ENCODE results near the gene SNAPC4.

The SNAPC4 gene

GRCh38 chr9:136379401-136379800 lies 20.6 kb downstream of the SNAPC4 start:
- Histone ChIP-seq H3K27ac (ENCODE audit: low read depth, low read length) (no peak overlapping the region), H3F3A (ENCODE audit: insufficient read depth) (no peaks in the 10 kb centered on the region), H2AFZ (ENCODE audit: low read depth, low read length, severe bottlenecking) (no peak overlapping the region), H3K4me3 (ENCODE audit: insufficient read depth, low read length, poor library complexity, severe bottlenecking) (no peak overlapping the region), H3K79me2 (ENCODE audit: insufficient read depth, low read length) (no peaks in the 10 kb centered on the region), H3K9me3 (ENCODE audit: insufficient read depth, low read length) (no peaks in the 10 kb centered on the region), H3K36me3 (ENCODE audit: low read length) (no peaks in the 10 kb centered on the region), H3K9me2 (replicated peaks; ENCODE audit: insufficient read depth, low read length) (no peaks in the 10 kb centered on the region), H3K27me3 (ENCODE audit: low read length) (no peaks in the 10 kb centered on the region), H3K4me2 (ENCODE audit: low read depth, low read length, poor library complexity, severe bottlenecking) (no peak overlapping the region), H4K20me1 (ENCODE audit: low read depth, low read length) (no peaks in the 10 kb centered on the region), H3K9ac (ENCODE audit: low read length) (no peak overlapping the region)
- no peak for TF ChIP-seq EZH2phosphoT487 (conservative IDR thresholded peaks at IDR 0.05; ENCODE audit: low read length)
- TF ChIP-seq CTCF (IDR thresholded peaks at IDR 0.05; ENCODE audit: insufficient read depth, low read length, poor library complexity, severe bottlenecking) = no peak

- no peak overlapping the region for H3K27ac ChIP-seq (ENCODE audit: low read depth, low read length)
- H3K36me3 ChIP-seq (ENCODE audit: low read length) = no peaks in the 10 kb centered on the region
- H3K9me3 ChIP-seq (ENCODE audit: insufficient read depth, low read length) = no peaks in the 10 kb centered on the region
- no peaks in the 10 kb centered on the region for H3F3A ChIP-seq (ENCODE audit: insufficient read depth)
- H3K4me2 ChIP-seq (ENCODE audit: low read depth, low read length, poor library complexity, severe bottlenecking) = no peak overlapping the region
- H3K79me2 ChIP-seq (ENCODE audit: insufficient read depth, low read length) = no peaks in the 10 kb centered on the region
- H3K27me3 ChIP-seq (ENCODE audit: low read length) = no peaks in the 10 kb centered on the region
- no peak overlapping the region for H3K4me3 ChIP-seq (ENCODE audit: insufficient read depth, low read length, poor library complexity, severe bottlenecking)
- H4K20me1 ChIP-seq (ENCODE audit: low read depth, low read length) = no peaks in the 10 kb centered on the region
- no peak overlapping the region for H2AFZ ChIP-seq (ENCODE audit: low read depth, low read length, severe bottlenecking)
- H3K9ac ChIP-seq (ENCODE audit: low read length) = no peak overlapping the region
- H3K9me2 ChIP-seq (replicated peaks; ENCODE audit: insufficient read depth, low read length) = no peaks in the 10 kb centered on the region
- no peak for TF ChIP-seq CTCF (IDR thresholded peaks at IDR 0.05; ENCODE audit: insufficient read depth, low read length, poor library complexity, severe bottlenecking)
- no peak for TF ChIP-seq EZH2phosphoT487 (conservative IDR thresholded peaks at IDR 0.05; ENCODE audit: low read length)
These were observed 21.0 kb downstream of the SNAPC4 start for GRCh38 chr9:136379003-136379287.

GRCh38 chr9:136378170-136379002 lies 21.6 kb downstream of the SNAPC4 start:
- H2AFZ ChIP-seq (ENCODE audit: low read depth, low read length, severe bottlenecking) = no peak overlapping the region
- no peak overlapping the region for H3K4me3 ChIP-seq (ENCODE audit: insufficient read depth, low read length, poor library complexity, severe bottlenecking)
- no peaks in the 10 kb centered on the region for H3F3A ChIP-seq (ENCODE audit: insufficient read depth)
- no peaks in the 10 kb centered on the region for H3K27me3 ChIP-seq (ENCODE audit: low read length)
- no peaks in the 10 kb centered on the region for H4K20me1 ChIP-seq (ENCODE audit: low read depth, low read length)
- H3K9me3 ChIP-seq (ENCODE audit: insufficient read depth, low read length) = no peaks in the 10 kb centered on the region
- H3K79me2 ChIP-seq (ENCODE audit: insufficient read depth, low read length) = no peaks in the 10 kb centered on the region
- no peak overlapping the region for H3K9ac ChIP-seq (ENCODE audit: low read length)
- TF ChIP-seq CTCF (IDR thresholded peaks at IDR 0.05; ENCODE audit: insufficient read depth, low read length, poor library complexity, severe bottlenecking) (no peak), EZH2phosphoT487 (conservative IDR thresholded peaks at IDR 0.05; ENCODE audit: low read length) (no peak)
- H3K4me2 ChIP-seq (ENCODE audit: low read depth, low read length, poor library complexity, severe bottlenecking) = no peak overlapping the region
- H3K9me2 ChIP-seq (replicated peaks; ENCODE audit: insufficient read depth, low read length) = no peaks in the 10 kb centered on the region
- no peak overlapping the region for H3K27ac ChIP-seq (ENCODE audit: low read depth, low read length)
- no peaks in the 10 kb centered on the region for H3K36me3 ChIP-seq (ENCODE audit: low read length)
